NCI-H128 (cell line): Measurements from ENCODE around the gene AASDH.
A peak's percentile ranks its signal among the peaks of the same experiment; 100 is the strongest.

Experiments used
- DNase-seq: peaks from one replicate; lab custom pipeline; 2025; ENCODE audit not compliant: unreplicated experiment; lab: John Stamatoyannopoulos, UW

Gene AASDH

GRCh38 chr4:56387023-56388001, at the start of gene AASDH:
AASDH (minus strand) TSS chr4:56387491; CDS start chr4:56384299, 3,192 bp downstream.
- DNase-seq: peak; percentile 78

GRCh38 chr4:56435140-56435926, 48.0 kb upstream of the AASDH start, which contains the start of gene PPAT:
PPAT (minus strand) TSS chr4:56435615; CDS start chr4:56435477, 138 bp downstream.
- peak; percentile 87 for DNase-seq

DNA sequence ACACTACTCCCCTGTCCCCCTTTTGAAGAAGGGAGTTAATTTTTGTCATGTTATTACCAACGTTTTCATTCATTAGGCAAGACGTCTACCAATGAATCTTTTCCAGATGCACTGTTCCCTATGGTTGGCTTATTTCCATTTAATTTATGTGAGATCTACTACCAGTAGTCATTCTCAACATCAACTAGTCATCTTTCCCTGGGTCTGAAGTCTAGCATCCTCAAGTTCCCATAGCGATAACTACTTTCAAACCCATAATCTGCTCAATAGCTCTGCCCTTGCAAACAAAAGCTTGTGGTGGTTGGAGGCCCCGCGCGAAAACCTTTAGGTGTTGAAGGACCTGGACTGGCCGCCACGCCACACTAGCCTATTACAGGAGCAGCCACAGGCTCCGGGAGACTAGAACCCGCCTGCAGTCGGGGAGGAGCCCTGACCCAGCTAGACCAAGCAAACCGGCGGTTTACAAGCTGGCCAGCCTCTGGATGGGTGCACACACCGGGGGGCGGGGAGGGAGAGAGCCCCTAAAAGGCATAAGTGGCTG, 47.4 kb upstream of the AASDH start:
- DNase-seq: peak; percentile 8

GRCh38 chr4:56433280-56433679, 46.0 kb upstream of the AASDH start:
- DNase-seq: no peak

GRCh38 chr4:56430203-56430602, 42.9 kb upstream of the AASDH start:
- DNase-seq: no peak

DNA sequence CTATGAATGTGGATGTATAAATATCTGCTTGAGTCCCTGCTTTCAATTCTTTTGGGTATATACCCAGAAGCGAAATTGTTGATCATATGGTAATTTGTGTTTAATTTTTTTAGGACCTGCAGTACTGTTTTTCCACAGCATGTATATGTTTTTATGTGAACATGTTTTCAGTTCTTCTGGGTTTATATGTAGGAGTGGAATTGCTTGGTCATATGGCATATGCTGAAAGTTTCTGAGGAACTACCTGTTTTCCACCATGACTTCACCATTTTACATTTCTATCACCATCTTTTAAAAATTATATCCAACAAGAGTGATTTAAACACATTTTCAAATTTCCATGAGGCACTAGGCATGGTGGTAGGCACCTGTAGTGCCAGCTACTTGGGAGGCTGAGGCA, 39.9 kb upstream of the AASDH start:
- no peak for DNase-seq

DNA sequence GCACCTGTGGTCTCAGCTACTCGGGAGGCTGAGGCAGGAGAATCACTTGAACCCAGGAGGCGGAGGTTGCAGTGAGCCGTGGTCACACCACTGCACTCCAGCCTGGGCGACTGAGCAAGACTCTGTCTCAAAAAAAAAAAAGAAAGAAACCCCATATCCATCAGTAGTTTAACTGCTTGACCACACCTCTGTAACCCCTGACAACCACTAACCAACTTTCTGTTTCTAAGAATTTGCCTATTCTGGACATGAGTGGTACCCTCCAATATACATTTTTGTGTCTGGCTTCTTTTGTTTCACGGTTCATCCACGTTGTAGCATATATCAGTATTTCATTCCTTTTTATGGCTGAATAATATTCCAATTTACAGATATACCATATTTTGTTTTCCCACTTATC, 39.0 kb upstream of the AASDH start:
- DNase-seq: no peak

GRCh38 chr4:56425518-56425917, 38.2 kb upstream of the AASDH start:
- DNase-seq: no peak

DNA sequence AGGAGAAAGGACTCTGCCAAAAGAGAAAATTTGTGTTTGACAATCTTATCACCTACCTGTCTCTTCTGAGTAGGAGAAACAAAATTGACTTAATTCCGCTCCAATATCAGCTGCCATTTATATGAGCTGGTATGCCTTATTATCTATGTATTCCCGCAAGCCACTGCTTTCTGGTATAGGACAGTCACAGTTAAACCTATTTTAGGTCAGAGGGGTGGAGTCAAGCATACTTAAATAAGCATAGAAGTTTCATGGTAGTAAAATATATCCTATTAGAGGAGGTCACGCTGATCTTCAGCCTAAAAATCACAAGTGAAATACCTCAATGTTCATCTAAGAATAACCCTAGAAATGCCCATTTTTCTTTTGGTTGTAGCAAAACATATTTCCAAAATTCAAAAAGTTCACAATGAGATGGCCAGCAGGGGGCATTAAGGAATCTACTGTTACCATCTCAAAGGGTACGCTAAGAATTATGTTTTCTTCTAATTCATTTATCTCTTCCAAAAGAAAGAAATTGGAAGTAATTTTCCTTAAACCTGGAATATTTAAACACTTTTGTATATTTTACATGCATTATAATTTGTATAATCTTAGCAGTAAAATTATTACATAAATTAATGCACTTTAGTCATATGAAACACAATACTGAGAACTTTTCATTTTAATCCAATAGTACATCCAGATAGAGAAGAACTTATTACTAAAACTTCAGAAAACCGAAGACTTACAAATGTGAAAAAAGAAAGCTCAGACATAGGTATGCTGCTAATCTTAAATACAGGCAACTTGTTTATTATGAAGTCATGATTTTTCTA, 37.6 kb upstream of the AASDH start:
- no peak for DNase-seq

GRCh38 chr4:56424176-56424575, 36.9 kb upstream of the AASDH start:
- DNase-seq: no peak

GRCh38 chr4:56417396-56417795, 30.1 kb upstream of the AASDH start:
- DNase-seq: no peak

- DNase-seq: no peak
These were observed 29.1 kb upstream of the AASDH start for GRCh38 chr4:56416349-56416748.

DNA sequence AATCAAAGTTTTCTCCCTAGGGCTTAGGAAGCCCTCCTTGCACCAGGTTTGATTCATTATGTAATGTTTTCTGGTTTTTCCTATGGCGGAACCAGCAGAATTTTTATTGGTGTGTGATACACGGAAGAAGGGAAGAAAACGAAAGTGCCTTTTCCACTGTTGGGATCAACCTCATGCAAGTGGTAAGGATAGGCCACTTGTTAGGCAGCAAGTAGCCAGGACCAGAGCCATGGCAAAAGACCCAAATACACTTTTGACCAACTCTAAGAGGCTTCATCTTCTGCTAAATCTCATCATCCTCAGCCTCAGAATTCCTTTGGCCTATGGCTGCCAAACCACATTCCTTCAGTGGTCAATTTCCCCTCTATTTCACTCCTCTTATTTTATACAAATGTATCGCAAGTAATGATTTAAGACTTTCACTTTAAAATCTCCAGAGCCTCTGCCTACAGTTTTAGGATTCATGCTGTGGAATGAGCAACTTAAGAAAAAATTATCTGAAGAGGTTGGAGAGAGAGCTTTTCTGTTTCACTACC, 26.9 kb upstream of the AASDH start:
- DNase-seq: no peak

GRCh38 chr4:56410247-56411062, 23.2 kb upstream of the AASDH start:
- peak; percentile 17 for DNase-seq

DNA sequence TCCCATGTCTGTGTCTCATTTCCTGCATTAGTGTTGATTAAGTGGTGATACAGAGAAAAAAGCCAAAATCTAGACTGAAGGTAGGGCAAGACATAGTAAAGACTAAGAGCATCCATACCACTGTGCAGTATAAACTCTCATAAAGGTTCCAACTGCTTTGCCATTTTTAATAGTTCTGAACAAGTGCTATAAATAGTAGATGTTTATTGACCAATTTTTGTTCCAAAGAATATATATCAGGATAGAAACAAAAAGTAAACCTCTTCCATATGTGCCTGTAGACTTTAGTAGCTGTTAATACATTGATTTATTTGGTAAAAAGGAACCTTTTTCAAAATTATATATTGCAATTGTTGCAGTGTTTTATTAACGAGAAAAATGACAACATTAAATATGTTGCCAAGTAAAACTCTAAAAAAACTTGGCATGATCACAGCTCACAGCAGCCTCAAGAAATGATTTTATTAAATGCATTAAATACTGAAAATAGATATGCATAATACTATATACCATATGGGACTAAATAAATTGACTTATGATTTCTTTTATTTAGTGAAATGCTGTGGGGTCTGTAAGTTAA, 22.3 kb upstream of the AASDH start:
- DNase-seq: no peak

GRCh38 chr4:56408978-56409377, 21.7 kb upstream of the AASDH start:
- no peak for DNase-seq

DNA sequence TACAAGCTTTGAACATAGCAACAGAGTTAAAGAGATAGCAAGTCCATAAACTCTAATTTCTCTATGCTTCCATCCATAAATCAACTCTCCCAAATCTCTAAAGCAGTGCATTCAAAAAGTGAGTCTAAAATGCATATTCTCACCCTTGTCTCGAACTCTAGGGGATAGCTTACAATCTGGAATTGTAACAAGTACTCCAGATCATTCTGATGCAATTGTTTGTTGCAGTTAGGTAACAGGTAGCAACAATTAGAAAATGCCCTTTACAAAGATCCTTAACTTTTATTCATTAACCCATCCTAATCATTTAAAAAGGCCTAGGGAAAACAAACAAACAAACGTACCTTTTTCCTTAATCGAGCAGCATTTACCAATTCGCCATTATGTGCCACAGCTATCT, 18.9 kb upstream of the AASDH start:
- no peak for DNase-seq

DNA sequence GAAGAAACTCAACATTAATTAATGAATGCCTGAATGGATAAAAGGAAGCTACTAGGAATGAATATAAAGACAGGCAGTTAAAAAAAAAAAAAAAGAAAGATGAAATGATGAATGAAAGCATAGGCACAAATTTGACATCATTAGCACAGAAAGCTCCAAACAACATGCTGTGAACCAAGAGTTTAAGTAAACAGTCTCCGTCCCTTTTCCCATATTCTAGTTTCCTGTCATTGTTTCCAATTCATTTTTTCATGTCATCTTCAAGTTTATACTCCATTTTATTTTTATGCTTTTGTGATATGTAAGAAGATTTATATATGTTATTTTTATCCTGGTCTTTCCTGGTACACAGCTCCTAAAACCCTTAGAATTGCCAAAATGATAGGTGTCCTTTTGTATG, 17.7 kb upstream of the AASDH start:
- no peak for DNase-seq

GRCh38 chr4:56400560-56400959, 13.3 kb upstream of the AASDH start:
- DNase-seq: no peak
